Ovary (tissue), 9 donors: ENCODE data around the gene GABRG3. TPM values are rescaled to one million over a fixed set of nuclear protein-coding genes. Genes with fewer than 3 reads are reported as not detected.

ENCODE experiments used
- DNase-seq, 5 donors: peaks; one replicate each; pipeline ENCODE4 v3.0.0-alpha.2; 2019 to 2020
- H3K27ac ChIP-seq, 2 donors: fragments of 200-600 bp; one replicate each; pipeline versions ENCODE4 v1.5.1 to v1.8.0; 2019 to 2022
- H3K27me3 ChIP-seq: fragments of 200-600 bp; one replicate; pipeline ENCODE4 v1.8.0; 2022
- H3K36me3 ChIP-seq: fragments of 200-600 bp; sonication (generic); one replicate; pipeline ENCODE4 v1.5.1; 2019
- H3K4me1 ChIP-seq: one replicate; pipeline ENCODE4 v1.8.1; 2013; ENCODE audit warnings: mild to moderate bottlenecking, moderate library complexity; ENCODE audit not compliant: insufficient read depth
- H3K4me3 ChIP-seq: fragments of 200-600 bp; sonication (generic); one replicate; pipeline ENCODE4 v1.5.1; 2017
- H3K9me3 ChIP-seq, 2 donors: fragments of 200-600 bp in 1 of 2; sonication (generic) in 1 of 2; one replicate each; pipeline versions ENCODE4 v1.5.1 to v1.8.1; 2013 to 2019; ENCODE audit warnings: mild to moderate bottlenecking in 1 of 2, moderate library complexity in 1 of 2
- CTCF ChIP-seq, 3 donors: fragments of 450-650 bp in 2 of 3; fragments of 200-600 bp in 1 of 3; IDR thresholded peaks; one replicate each; pipeline versions ENCODE4 v1.5.1 to v1.8.0; 2016 to 2022; ENCODE audit warnings: antibody characterized with exemption in 3 of 3, mild to moderate bottlenecking in 1 of 3
- EP300 ChIP-seq: sonication (generic); formaldehyde crosslinking; IDR thresholded peaks from one replicate; pipeline ENCODE4 v1.6.1; 2017; ENCODE audit warnings: antibody characterized with exemption
- POLR2A ChIP-seq: fragments of 450-650 bp; IDR thresholded peaks from one replicate; pipeline ENCODE4 v1.6.1; 2017; ENCODE audit warnings: antibody characterized with exemption, mild to moderate bottlenecking, moderate library complexity
- WGBS, 3 donors: extraction: QIAGEN DNeasy Blood & Tissue Kit in 1 of 3; methylation state at CpG; one replicate each; pipeline versions ENCODE4 v1.1.5 to v1.1.7; 2013 to 2017; 5-methylcytosine and 5-hydroxymethylcytosine counted together
- intact Hi-C, 4 donors: fragments of 100-400 bp; cut with DNase I; formaldehyde crosslinking; loops; one replicate each; pipeline versions ENCODE4 v1.11.0 to v1.15.1; 2022 to 2023
- polyA plus RNA-seq, 2 donors: library from polyadenylated mRNA; stranded (reverse); fragments of 200-250 nt in 1 of 2; fragments of 350-450 nt in 1 of 2; fragmentation: Illumina TruSeq in 1 of 2; extraction: RNeasy Lipid Tissue Mini Kit (QIAGEN cat#74804) in 1 of 2; gene quantifications; one replicate each; pipeline ENCODE4 v1.2.3, GENCODE V29; 2013 to 2014
- total RNA-seq, 7 donors: library from RNA; depleted of rRNA in 2 of 7; stranded (reverse); fragments of >200 nt in 2 of 7; fragmentation: NEBNext Ultra II Directional in 3 of 7; extraction: Animal tissue kit (Norgen Biotek cat#: 25700) in 3 of 7; gene quantifications; one replicate each; pipeline versions ENCODE4 v1.1.0 to v1.2.4, GENCODE V29; 2016 to 2023
- donor health status: DM: no; HTN: no; CAD: no; lungs with moderate emphysema.
- donor health status: DM: no; HTN: no; CAD: no.
- donor health status: Bipolar disorder and iron deficiency.
- donor health status: DM: yes; HTN: yes; CAD: no.
- donor health status: DM: no; HTN: no; CAD: no.
- donor health status: DM: yes; HTN: yes; CAD: no.

The GABRG3 gene
- total and polyA plus RNA-seq, 9 donors = 0.01 to 0.18 (median 0.13) TPM; not detected in 6

- 50 to 57% (median 55%) methylated on average over 6 of the region's 6 CpGs for WGBS, 3 donors
- Histone ChIP-seq H3K36me3 (no peaks in the 10 kb centered on the region), H3K4me3 (no peak overlapping the region), H3K27me3 (no peaks in the 10 kb centered on the region), H3K27ac (no peak overlapping the region), H3K4me1 (no peaks in the 10 kb centered on the region), H3K9me3 (no peaks in the 10 kb centered on the region)
- no peak for TF ChIP-seq POLR2A
- no peak for TF ChIP-seq CTCF (IDR thresholded peaks at IDR 0.05)
- TF ChIP-seq EP300 = no peak
- no peak for DNase-seq
- intact Hi-C loops = no loop called here
Observed at GRCh38 chr15:27043770-27044169, 72.8 kb downstream of the GABRG3 start.

GRCh38 chr15:27045796-27046195 lies 74.8 kb downstream of the GABRG3 start:
- Histone ChIP-seq H3K27me3 (no peaks in the 10 kb centered on the region), H3K9me3 (no peaks in the 10 kb centered on the region), H3K4me3 (no peak overlapping the region), H3K4me1 (no peaks in the 10 kb centered on the region), H3K36me3 (no peaks in the 10 kb centered on the region), H3K27ac (no peak overlapping the region)
- intact Hi-C loops = no loop called here
- no peak for DNase-seq
- TF ChIP-seq CTCF (IDR thresholded peaks at IDR 0.05) (no peak), EP300 (no peak), POLR2A (no peak)
- 89 to 90% (median 90%) methylated on average over 16 of the region's 16 CpGs for WGBS, 3 donors

GRCh38 chr15:27046880-27047279 lies 75.9 kb downstream of the GABRG3 start:
- no peak for TF ChIP-seq CTCF (IDR thresholded peaks at IDR 0.05)
- TF ChIP-seq POLR2A = no peak
- no peak for TF ChIP-seq EP300
- intact Hi-C loops = no loop called here

DNA sequence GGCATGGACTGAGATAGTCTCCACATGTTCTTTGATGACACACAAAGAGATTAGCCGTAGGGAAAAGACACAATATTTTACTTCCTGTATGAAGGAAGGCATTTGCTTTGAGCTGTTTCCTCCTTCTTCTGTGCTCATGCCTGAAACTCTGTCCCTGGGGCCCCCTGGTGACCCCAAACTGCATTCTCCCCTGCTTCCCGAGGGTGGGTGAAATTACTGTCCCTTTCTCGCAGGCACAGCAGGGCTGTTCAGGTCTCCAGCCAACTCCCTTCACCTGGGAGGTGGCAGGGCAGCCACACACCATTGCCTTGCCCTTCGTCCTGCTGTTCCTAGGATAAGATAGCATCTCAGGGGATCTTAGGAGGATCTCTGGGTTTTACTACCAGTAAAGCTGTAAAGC lies 79.2 kb downstream of the GABRG3 start:
- H3K9me3 ChIP-seq = no peaks in the 10 kb centered on the region
- 34 to 40% (median 35%) methylated on average over 4 of the region's 4 CpGs for WGBS, 3 donors
- DNase-seq = no peak
- H3K27ac ChIP-seq = no peak overlapping the region
- intact Hi-C loops = no loop called here
- no peaks in the 10 kb centered on the region for H3K36me3 ChIP-seq
- H3K27me3 ChIP-seq = no peaks in the 10 kb centered on the region
- TF ChIP-seq EP300 (no peak), CTCF (IDR thresholded peaks at IDR 0.05) (no peak), POLR2A (no peak)
- no peaks in the 10 kb centered on the region for H3K4me1 ChIP-seq
- no peak overlapping the region for H3K4me3 ChIP-seq

More at GRCh38 chr15:27046880-27047279, 75.9 kb downstream of the GABRG3 start:
- 55 to 74% (median 63%) methylated on average over 3 of the region's 3 CpGs for WGBS, 3 donors
- H3K27ac ChIP-seq = no peak overlapping the region
- H3K4me3 ChIP-seq = no peak overlapping the region
- DNase-seq = no peak
- H3K27me3 ChIP-seq = no peaks in the 10 kb centered on the region
- no peaks in the 10 kb centered on the region for H3K9me3 ChIP-seq
- H3K4me1 ChIP-seq = no peaks in the 10 kb centered on the region
- H3K36me3 ChIP-seq = no peaks in the 10 kb centered on the region
